ENCODE results near the gene ADM2.

ADM2 gene

DNA sequence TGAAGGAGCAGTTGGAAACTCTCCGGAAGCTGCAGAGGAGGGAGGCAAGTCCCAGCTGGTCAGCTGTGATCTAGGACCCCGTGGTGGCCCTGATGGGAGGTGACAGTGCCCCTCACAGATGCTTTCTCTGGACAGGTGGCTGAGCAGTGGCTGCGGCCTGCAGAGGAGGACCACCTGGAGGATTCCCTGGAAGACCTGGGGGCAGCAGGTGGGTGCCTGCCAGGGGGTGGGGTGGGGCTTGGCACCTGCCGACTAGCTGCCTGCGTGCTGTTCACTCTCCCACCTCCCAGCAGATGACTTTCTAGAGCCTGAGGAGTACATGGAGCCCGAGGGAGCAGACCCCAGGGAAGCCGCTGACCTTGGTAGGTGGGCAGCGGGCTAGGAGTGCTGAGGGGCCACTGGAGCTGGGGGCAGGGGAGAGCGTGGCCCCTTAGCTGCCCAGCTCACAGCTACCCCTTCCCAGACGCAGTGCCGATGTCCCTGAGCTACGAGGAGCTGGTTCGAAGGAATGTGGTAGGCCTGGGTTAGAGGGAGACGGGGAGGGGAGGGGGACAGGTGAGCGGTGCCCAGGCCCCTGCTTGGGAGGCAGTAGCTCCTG is 41.0 kb downstream of the ADM2 start:
- in situ Hi-C loops (cut with HindIII; ENCODE audit: low sequenced_read_pairs), result no loop called here
- no peak for DNase-seq (ENCODE audit: low read depth)
- no peak overlapping the region for H3K4me3 ChIP-seq (ENCODE audit: low read depth, low read length)
- no peak for TF ChIP-seq CTCF (IDR thresholded peaks at IDR 0.05; ENCODE audit: low read depth, low read length, missing control alignments)

DNA sequence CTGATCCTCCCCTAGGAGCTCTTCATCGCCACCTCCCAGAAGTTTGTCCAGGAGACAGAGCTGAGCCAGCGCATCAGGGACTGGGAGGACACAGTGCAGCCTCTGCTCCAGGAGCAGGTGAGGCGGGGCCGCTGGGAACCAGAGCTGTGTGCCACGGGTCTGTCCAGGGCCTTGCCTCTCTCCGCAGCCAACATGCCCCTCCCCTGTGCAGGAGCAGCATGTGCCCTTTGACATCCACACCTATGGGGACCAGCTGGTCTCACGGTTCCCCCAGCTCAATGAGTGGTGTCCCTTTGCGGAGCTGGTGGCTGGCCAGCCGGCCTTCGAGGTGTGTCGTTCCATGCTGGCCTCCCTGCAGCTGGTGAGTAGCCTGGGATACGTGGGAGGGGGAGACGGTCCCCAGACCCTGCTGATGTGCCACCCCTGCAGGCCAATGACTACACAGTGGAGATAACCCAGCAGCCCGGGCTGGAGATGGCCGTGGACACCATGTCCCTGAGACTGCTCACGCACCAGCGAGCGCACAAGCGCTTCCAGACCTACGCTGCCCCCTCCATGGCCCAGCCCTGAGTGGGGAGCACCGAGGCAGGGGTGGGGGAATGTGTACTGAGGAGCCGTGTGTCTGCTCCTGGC is 41.6 kb downstream of the ADM2 start:
- TF ChIP-seq CTCF (IDR thresholded peaks at IDR 0.05; ENCODE audit: low read depth, low read length, missing control alignments), result no peak
- in situ Hi-C loops (cut with HindIII; ENCODE audit: low sequenced_read_pairs), result no loop called here
- no peak for DNase-seq (ENCODE audit: low read depth)
- H3K4me3 ChIP-seq (ENCODE audit: low read depth, low read length), result no peak overlapping the region

DNA sequence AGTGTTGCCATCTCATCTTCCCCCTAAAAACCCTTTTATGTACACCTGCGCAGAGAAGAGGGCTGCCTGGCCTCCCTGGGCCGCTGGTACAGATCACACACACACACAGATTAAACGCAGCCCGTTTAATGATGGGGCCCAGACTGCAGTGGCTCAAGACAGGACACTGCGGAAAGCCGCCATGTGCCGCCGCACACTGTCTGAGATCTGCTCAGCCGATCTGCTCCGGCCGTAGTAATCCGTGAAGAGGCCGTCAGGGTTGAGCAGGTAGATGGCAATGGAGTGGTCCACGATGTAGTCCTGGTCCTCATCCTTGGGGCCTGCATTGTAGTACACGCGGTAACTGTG is 42.1 kb downstream of the ADM2 start:
- DNase-seq (ENCODE audit: low read depth), result no peak
- H3K4me3 ChIP-seq (ENCODE audit: low read depth, low read length), result no peak overlapping the region
- in situ Hi-C loops (cut with HindIII; ENCODE audit: low sequenced_read_pairs), result no loop called here
- no peak for TF ChIP-seq CTCF (IDR thresholded peaks at IDR 0.05; ENCODE audit: low read depth, low read length, missing control alignments)

GRCh38 chr22:50523806-50524675 is 42.7 kb downstream of the ADM2 start:
- no peak for DNase-seq (ENCODE audit: low read depth)
- in situ Hi-C loops (cut with HindIII; ENCODE audit: low sequenced_read_pairs), result no loop called here
- H3K4me3 ChIP-seq (ENCODE audit: low read depth, low read length), result peak overlapping the region; percentile 65
- TF ChIP-seq CTCF (IDR thresholded peaks at IDR 0.05; ENCODE audit: low read depth, low read length, missing control alignments), result no peak

- no peak for DNase-seq (ENCODE audit: low read depth)
- in situ Hi-C loops (cut with HindIII; ENCODE audit: low sequenced_read_pairs), result no loop called here
- TF ChIP-seq CTCF (IDR thresholded peaks at IDR 0.05; ENCODE audit: low read depth, low read length, missing control alignments), result no peak
Observed at GRCh38 chr22:50524676-50525103, 43.3 kb downstream of the ADM2 start.

DNA sequence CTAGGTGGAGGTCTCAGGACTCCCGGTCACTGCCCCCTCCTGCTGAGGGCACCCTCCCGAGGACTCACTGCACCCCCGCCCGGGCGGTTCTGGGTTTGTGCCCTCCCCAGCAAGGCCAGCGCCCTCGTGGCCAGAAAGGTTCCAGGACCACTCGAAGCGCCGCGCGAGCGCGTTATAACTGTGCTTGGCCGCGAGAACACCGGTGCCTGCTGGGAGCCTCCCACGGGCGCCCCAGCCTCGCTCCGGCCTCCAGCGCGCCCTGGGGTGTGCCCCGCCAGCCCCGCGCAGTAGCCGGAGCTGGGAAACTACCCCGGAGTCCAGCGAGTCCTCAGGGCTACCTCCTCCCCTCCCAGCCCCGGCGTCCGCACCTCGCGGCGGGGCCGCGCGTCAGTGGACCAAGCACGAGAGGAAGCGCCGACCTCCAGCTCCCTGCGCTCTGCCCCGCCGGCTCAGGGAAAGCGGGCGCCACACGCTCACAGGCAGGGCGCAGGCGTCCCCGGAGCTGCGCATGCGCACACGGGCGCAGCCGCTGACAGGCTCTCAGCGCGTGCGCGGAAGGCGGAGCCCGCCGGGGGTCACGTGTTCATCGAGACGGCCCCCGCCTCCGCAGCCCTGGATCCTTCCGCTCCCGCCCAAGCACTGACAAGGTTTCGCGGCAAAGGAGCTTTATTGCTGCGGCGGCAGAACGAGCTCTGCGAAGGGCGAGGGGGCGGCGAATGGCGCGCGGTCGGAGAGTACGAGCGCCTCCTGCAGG is 43.9 kb downstream of the ADM2 start, which contains the start of gene SCO2:
Gene SCO2 (minus strand): TSS at position 495 of the 754 bp plus-strand sequence. CDS start 1,187 bp downstream, outside the sequence.
- in situ Hi-C loops (cut with HindIII; ENCODE audit: low sequenced_read_pairs), result no loop called here
- peak; percentile 91 for DNase-seq (ENCODE audit: low read depth)
- peak; percentile 60 for TF ChIP-seq CTCF (IDR thresholded peaks at IDR 0.05; ENCODE audit: low read depth, low read length, missing control alignments)

More at GRCh38 chr22:50524676-50525103, 43.3 kb downstream of the ADM2 start:
- peak overlapping the region; percentile 65 for H3K4me3 ChIP-seq (ENCODE audit: low read depth, low read length)

More for the DNA sequence above, 43.9 kb downstream of the ADM2 start, which contains the start of gene SCO2:
- H3K4me3 ChIP-seq (ENCODE audit: low read depth, low read length), result peak within 1 kb of the TSS; percentile 65

All from astrocyte of the cerebellum (primary cell).